GM18867 (cell line): ENCODE data around the gene AMBRA1.
"Not testable (repeated sequence)": the region's sequence is repeated elsewhere in the genome, so short reads cannot be mapped to it uniquely, and the experiment has no call there.

Experiments
- ATAC-seq: cut with Tn5 transposase; IDR thresholded peaks from one replicate; pipeline ENCODE4 v1.9.1; 2021; ENCODE audit warnings: mild to moderate bottlenecking, moderate library complexity; ENCODE audit not compliant: unreplicated experiment

AMBRA1 gene

GRCh38 chr11:46386005-46386578 lies 207.7 kb downstream of the AMBRA1 start:
- no peak for ATAC-seq

- ATAC-seq = no peak
Observed at GRCh38 chr11:46385169-46386004, 208.4 kb downstream of the AMBRA1 start.

- ATAC-seq = no peak
Observed at GRCh38 chr11:46383974-46384701, 209.7 kb downstream of the AMBRA1 start.

- ATAC-seq = no peak
Observed at GRCh38 chr11:46383404-46383758, 210.4 kb downstream of the AMBRA1 start.

GRCh38 chr11:46382646-46383403 lies 211.0 kb downstream of the AMBRA1 start:
- no peak for ATAC-seq

GRCh38 chr11:46381819-46382645 lies 211.8 kb downstream of the AMBRA1 start:
- no peak for ATAC-seq

GRCh38 chr11:46381048-46381818 lies 212.6 kb downstream of the AMBRA1 start, which contains the start of gene MDK:
Gene MDK (plus strand): TSS chr11:46381669. CDS start chr11:46382058, 389 bp downstream.
- ATAC-seq = no peak

- ATAC-seq = no peak
Observed at GRCh38 chr11:46380340-46381047, 213.3 kb downstream of the AMBRA1 start.

GRCh38 chr11:46379482-46380293 lies 214.1 kb downstream of the AMBRA1 start:
- ATAC-seq = not testable (repeated sequence)

- ATAC-seq = no peak
Observed at GRCh38 chr11:46378811-46379481, 214.9 kb downstream of the AMBRA1 start.

- ATAC-seq = no peak
Observed at GRCh38 chr11:46378296-46378695, 215.5 kb downstream of the AMBRA1 start.

- no peak for ATAC-seq
Observed at GRCh38 chr11:46377831-46378230, 216.0 kb downstream of the AMBRA1 start.

- ATAC-seq = no peak
Observed at GRCh38 chr11:46377290-46377689, 216.5 kb downstream of the AMBRA1 start.

- ATAC-seq = no peak
Observed at GRCh38 chr11:46376258-46377050, 217.4 kb downstream of the AMBRA1 start.

GRCh38 chr11:46375392-46376101 lies 218.3 kb downstream of the AMBRA1 start:
- ATAC-seq = no peak

GRCh38 chr11:46374815-46375214 lies 219.0 kb downstream of the AMBRA1 start:
- no peak for ATAC-seq
